ENCODE results near the gene TMEM86B. TPM values are rescaled to one million over a fixed set of nuclear protein-coding genes. Genes with fewer than 3 reads are reported as not detected.

Gene TMEM86B
- total RNA-seq, 1 donor from 2014 or later = 2.9 TPM

DNA sequence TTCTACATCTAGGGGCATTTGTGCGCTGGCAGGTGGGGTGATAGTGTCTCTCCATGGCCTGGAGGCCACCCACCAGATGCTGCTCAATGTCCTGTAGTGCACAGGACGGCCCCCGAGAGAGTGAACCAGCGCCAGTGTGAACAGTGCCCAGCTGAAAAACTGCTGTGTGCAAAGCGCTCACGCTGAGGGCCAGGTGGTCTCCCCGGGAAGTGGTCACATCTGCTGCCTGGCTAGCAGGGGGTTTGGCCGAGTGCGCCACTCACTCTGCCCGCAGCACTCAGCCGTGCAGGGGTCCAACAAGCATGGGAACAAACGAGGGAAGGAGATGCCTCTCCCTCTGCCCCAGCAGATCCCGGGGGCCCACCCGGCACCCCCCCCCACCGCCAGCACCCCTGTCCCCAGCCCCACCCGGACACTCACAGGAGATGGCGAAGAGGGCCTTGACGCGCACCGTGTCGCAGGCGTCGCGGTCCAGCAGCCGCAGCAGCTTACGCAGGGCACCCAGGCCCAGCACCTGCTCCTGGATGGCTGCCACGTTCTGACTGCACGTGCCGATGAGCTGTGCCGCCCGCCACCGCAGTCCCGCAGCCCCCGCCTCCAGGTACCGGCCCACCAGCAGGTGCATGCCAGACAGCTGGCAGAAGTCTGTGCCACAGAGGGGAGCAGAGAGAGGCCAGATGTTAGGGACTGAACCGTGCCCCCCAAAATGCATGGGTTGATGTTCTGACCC lies 45.6 kb upstream of the TMEM86B start:
- Histone ChIP-seq H3K9me3 (no peaks in the 10 kb centered on the region), H3K4me1 (peaks cover 6% of the 10 kb centered on the region), H3K27me3 (no peaks in the 10 kb centered on the region), H3K36me3 (peaks cover 0 to 55% of the 10 kb centered on the region in 2 donors), H3K27ac (no peak overlapping the region), H3K4me3 (no peak overlapping the region)
- intact Hi-C loops (cut with DNase I) = no loop called here
- no peak for DNase-seq (ENCODE audit: extremely low spot score in 2 of 2)
- no peak for TF ChIP-seq POLR2AphosphoS5 (IDR thresholded peaks at IDR 0.05; ENCODE audit: insufficient read depth in 1 of 2, low read depth in 1 of 2)
- no peak for TF ChIP-seq POLR2A (IDR thresholded peaks at IDR 0.05)
- TF ChIP-seq, protein P1, sequence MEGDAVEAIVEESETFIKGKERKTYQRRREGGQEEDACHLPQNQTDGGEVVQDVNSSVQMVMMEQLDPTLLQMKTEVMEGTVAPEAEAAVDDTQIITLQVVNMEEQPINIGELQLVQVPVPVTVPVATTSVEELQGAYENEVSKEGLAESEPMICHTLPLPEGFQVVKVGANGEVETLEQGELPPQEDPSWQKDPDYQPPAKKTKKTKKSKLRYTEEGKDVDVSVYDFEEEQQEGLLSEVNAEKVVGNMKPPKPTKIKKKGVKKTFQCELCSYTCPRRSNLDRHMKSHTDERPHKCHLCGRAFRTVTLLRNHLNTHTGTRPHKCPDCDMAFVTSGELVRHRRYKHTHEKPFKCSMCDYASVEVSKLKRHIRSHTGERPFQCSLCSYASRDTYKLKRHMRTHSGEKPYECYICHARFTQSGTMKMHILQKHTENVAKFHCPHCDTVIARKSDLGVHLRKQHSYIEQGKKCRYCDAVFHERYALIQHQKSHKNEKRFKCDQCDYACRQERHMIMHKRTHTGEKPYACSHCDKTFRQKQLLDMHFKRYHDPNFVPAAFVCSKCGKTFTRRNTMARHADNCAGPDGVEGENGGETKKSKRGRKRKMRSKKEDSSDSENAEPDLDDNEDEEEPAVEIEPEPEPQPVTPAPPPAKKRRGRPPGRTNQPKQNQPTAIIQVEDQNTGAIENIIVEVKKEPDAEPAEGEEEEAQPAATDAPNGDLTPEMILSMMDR (IDR thresholded peaks at IDR 0.05) = no peak

DNA sequence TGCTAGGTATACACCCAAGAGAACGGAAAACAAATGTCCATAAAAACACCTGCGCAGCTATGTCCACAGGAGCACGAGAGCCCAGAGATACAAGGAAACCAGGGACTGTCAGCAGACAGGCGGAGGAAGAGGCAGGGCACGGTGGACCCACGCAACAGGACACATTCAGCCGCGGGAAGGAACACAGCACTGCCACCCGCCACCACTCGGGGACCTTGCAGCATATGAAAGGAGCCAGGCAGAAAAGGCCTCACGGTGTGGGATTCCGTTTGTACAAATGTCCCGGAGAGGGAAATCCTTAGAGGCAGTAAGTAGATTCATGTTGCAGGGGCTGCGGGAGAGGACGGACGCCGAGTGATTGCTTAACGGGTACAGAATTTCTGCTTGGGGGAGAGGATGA lies 43.6 kb upstream of the TMEM86B start:
- intact Hi-C loops (cut with DNase I) = no loop called here
- H3K9me3 ChIP-seq = no peaks in the 10 kb centered on the region
- TF ChIP-seq, protein P1 (IDR thresholded peaks at IDR 0.05) = no peak
- no peak for TF ChIP-seq POLR2A (IDR thresholded peaks at IDR 0.05)
- no peak for TF ChIP-seq POLR2AphosphoS5 (IDR thresholded peaks at IDR 0.05; ENCODE audit: insufficient read depth in 1 of 2, low read depth in 1 of 2)
- H3K27ac ChIP-seq = no peak overlapping the region
- no peak for DNase-seq (ENCODE audit: extremely low spot score in 2 of 2)
- peaks cover 0 to 50% of the 10 kb centered on the region in 2 donors for H3K36me3 ChIP-seq
- no peak overlapping the region for H3K4me3 ChIP-seq
- H3K4me1 ChIP-seq = no peaks in the 10 kb centered on the region
- no peaks in the 10 kb centered on the region for H3K27me3 ChIP-seq

DNA sequence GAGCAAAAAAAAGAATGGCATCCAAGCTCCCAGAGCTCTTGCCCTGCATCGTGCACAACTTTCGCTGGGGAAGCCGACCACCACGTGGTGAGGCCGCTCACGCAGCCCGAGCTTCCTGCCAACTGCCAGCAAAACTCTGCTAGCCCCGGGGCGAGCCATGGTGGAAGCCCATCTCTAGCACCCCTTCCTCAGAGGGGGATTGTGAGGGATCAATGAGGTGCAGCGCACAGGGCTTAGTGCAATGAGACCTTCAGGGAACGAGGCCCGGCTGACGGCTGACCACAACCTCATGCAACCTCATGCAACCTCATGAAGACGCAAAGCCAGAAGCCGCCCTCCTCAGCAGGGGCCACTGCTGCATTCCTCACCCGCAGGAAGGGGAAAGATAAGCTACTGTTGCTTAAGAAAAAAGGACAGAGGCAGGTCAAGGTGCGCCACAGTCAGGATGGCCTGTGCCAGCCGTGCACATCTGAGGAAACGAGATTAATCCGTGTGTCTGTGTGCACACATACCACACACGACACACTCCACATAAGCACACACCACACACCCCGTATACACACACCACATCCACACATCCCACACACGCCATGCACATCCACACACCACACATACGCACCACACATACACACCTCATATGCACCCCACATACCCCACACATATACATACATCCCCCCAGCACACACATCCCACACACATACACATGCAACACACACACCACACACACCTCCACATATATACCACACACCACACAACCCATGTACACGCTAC lies 41.8 kb upstream of the TMEM86B start:
- intact Hi-C loops (cut with DNase I) = no loop called here
- no peak for DNase-seq (ENCODE audit: extremely low spot score in 2 of 2)
- TF ChIP-seq, protein P1 (IDR thresholded peaks at IDR 0.05) = no peak
- TF ChIP-seq POLR2A (IDR thresholded peaks at IDR 0.05) (no peak), POLR2AphosphoS5 (IDR thresholded peaks at IDR 0.05; ENCODE audit: insufficient read depth in 1 of 2, low read depth in 1 of 2) (no peak)
- Histone ChIP-seq H3K36me3 (peaks cover 0 to 42% of the 10 kb centered on the region in 2 donors), H3K9me3 (no peaks in the 10 kb centered on the region), H3K27ac (no peak overlapping the region), H3K4me1 (no peaks in the 10 kb centered on the region), H3K4me3 (no peak overlapping the region), H3K27me3 (no peaks in the 10 kb centered on the region)

GRCh38 chr19:55269299-55269698 lies 40.7 kb upstream of the TMEM86B start:
- Histone ChIP-seq H3K36me3 (peaks cover 0 to 32% of the 10 kb centered on the region in 2 donors), H3K27me3 (no peaks in the 10 kb centered on the region), H3K27ac (no peak overlapping the region), H3K9me3 (no peaks in the 10 kb centered on the region), H3K4me1 (no peaks in the 10 kb centered on the region), H3K4me3 (no peak overlapping the region)
- DNase-seq (ENCODE audit: extremely low spot score in 2 of 2) = no peak
- TF ChIP-seq POLR2A (IDR thresholded peaks at IDR 0.05) (no peak), POLR2AphosphoS5 (IDR thresholded peaks at IDR 0.05; ENCODE audit: insufficient read depth in 1 of 2, low read depth in 1 of 2) (no peak)
- TF ChIP-seq, protein P1 (IDR thresholded peaks at IDR 0.05) = no peak
- intact Hi-C loops (cut with DNase I) = no loop called here

DNA sequence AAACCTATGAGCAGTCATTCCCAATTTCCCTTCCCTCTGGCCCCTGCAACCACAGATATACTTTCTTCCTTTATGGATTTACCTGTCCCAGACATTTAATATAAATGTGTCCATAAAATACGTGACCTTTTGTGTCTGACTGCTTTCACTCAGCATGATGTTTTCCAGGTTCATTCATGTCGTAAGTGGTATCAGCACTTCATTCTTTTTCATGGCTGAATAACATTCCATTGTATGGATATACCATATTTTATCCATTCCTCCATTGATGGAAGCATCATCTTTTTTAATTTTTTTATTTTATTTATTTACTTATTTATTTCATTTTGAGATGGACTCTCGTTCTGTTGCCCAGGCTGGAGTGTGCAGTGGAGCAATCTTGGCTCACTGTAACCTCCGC lies 38.3 kb upstream of the TMEM86B start:
- no peak for TF ChIP-seq POLR2A (IDR thresholded peaks at IDR 0.05)
- TF ChIP-seq, protein P1 (IDR thresholded peaks at IDR 0.05) = no peak
- intact Hi-C loops (cut with DNase I) = no loop called here
- Histone ChIP-seq H3K27ac (no peak overlapping the region), H3K4me3 (no peak overlapping the region), H3K27me3 (no peaks in the 10 kb centered on the region), H3K9me3 (no peaks in the 10 kb centered on the region), H3K4me1 (no peaks in the 10 kb centered on the region), H3K36me3 (peaks cover 0 to 12% of the 10 kb centered on the region in 2 donors)
- no peak for DNase-seq (ENCODE audit: extremely low spot score in 2 of 2)

Data from vagina (tissue), 2 donors.